CD14-positive monocyte (primary cell): Measurements from ENCODE around the gene ITPR3. TPM values are rescaled to one million over a fixed set of nuclear protein-coding genes. Genes with fewer than 3 reads are reported as not detected.
A peak's percentile ranks its signal among the peaks of the same experiment; 100 is the strongest.

ENCODE experiments used
- DNase-seq, 3 donors: peaks; one replicate each; pipeline ENCODE4 v3.0.0-alpha.2; 2011 to 2022
- H2AFZ ChIP-seq: 2 replicates; pipeline ENCODE4 v1.6.0; 2012; ENCODE audit warnings: mild to moderate bottlenecking, low read depth, low read length, inconsistent platforms; ENCODE audit not compliant: insufficient read depth, poor library complexity, severe bottlenecking
- H3K27ac ChIP-seq, 2 donors: 1 replicate in 1 of 2; 2 replicates in 1 of 2; pipeline ENCODE4 v1.5.1; 2012 to 2013; ENCODE audit warnings: low read length in 2 of 2, control low read depth in 1 of 2, inconsistent platforms in 1 of 2, low read depth in 1 of 2, mild to moderate bottlenecking in 1 of 2
- H3K27me3 ChIP-seq, 2 donors: one replicate each; pipeline versions ENCODE4 v1.6.0 to v1.6.1; 2011 to 2013; ENCODE audit warnings: low read length in 2 of 2; ENCODE audit not compliant: control insufficient read depth in 2 of 2, insufficient read depth in 2 of 2
- H3K36me3 ChIP-seq, 2 donors: replicated peaks in 1 of 2; 1 replicate in 1 of 2; 2 replicates in 1 of 2; pipeline versions ENCODE4 v1.5.1 to v1.6.1; 2012 to 2013; ENCODE audit warnings: low read length in 2 of 2, control low read depth in 1 of 2, inconsistent platforms in 1 of 2, mild to moderate bottlenecking in 1 of 2; ENCODE audit not compliant: insufficient read depth in 2 of 2, control insufficient read depth in 1 of 2
- H3K4me1 ChIP-seq, 2 donors: 1 replicate in 1 of 2; 2 replicates in 1 of 2; pipeline versions ENCODE4 v1.5.1 to v1.6.1; 2012 to 2013; ENCODE audit warnings: low read length in 2 of 2, control low read depth in 1 of 2, inconsistent platforms in 1 of 2, mild to moderate bottlenecking in 1 of 2, moderate library complexity in 1 of 2; ENCODE audit not compliant: insufficient read depth in 2 of 2, control insufficient read depth in 1 of 2
- H3K4me2 ChIP-seq: replicated peaks from 2 replicates; pipeline ENCODE3; 2012; ENCODE audit warnings: low read length, moderate library complexity, mild to moderate bottlenecking; ENCODE audit not compliant: poor library complexity, severe bottlenecking; ENCODE audit errors: extremely low read depth
- H3K4me3 ChIP-seq, 3 experiments: fragments of 200-600 bp in 1 of 3; sonication (generic) in 1 of 3; replicated peaks in 1 of 3; 1 replicate in 2 of 3; 2 replicates in 1 of 3; pipeline ENCODE4 v1.5.1; 2011 to 2013; ENCODE audit warnings: low read length in 3 of 3, mild to moderate bottlenecking in 3 of 3, control low read depth in 2 of 3, low read depth in 2 of 3, inconsistent platforms in 1 of 3, moderate library complexity in 1 of 3
- H3K79me2 ChIP-seq: 2 replicates; pipeline ENCODE4 v1.6.0; 2012; ENCODE audit warnings: mild to moderate bottlenecking, control low read depth, inconsistent platforms, low read length, moderate library complexity; ENCODE audit not compliant: insufficient read depth
- H3K9ac ChIP-seq: 2 replicates; pipeline ENCODE4 v1.6.0; 2017; ENCODE audit warnings: low read length, mild to moderate bottlenecking; ENCODE audit not compliant: insufficient read depth, poor library complexity, severe bottlenecking
- H3K9me3 ChIP-seq, 2 donors: replicated peaks in 1 of 2; 1 replicate in 1 of 2; 2 replicates in 1 of 2; pipeline versions ENCODE4 v1.5.1 to v1.6.1; 2012 to 2013; ENCODE audit warnings: low read length in 2 of 2, control low read depth in 1 of 2; ENCODE audit not compliant: control insufficient read depth in 1 of 2, insufficient read depth in 1 of 2
- H4K20me1 ChIP-seq: 2 replicates; pipeline ENCODE4 v1.6.0; 2012; ENCODE audit warnings: mild to moderate bottlenecking, low read length, control low read depth, moderate library complexity; ENCODE audit not compliant: insufficient read depth
- H3K27ac Mint-ChIP-seq, 7 donors: one replicate each; pipeline ENCODE4 v1.8.0; 2020; ENCODE audit warnings: mild to moderate bottlenecking in 7 of 7, mixed read lengths in 7 of 7, moderate library complexity in 6 of 7, inconsistent platforms in 2 of 7
- H3K27me3 Mint-ChIP-seq, 3 donors: one replicate each; pipeline ENCODE4 v1.8.0; 2021 to 2022; ENCODE audit warnings: low read depth in 3 of 3, mild to moderate bottlenecking in 3 of 3, mixed read lengths in 3 of 3, moderate library complexity in 3 of 3, inconsistent platforms in 1 of 3
- H3K36me3 Mint-ChIP-seq, 2 donors: one replicate each; pipeline ENCODE4 v1.8.0; 2020; ENCODE audit warnings: mixed read lengths in 2 of 2, inconsistent platforms in 1 of 2, mild to moderate bottlenecking in 1 of 2
- H3K4me1 Mint-ChIP-seq: one replicate; pipeline ENCODE4 v1.8.0; 2020; ENCODE audit warnings: mild to moderate bottlenecking, mixed read lengths
- H3K4me3 Mint-ChIP-seq, 2 donors: one replicate each; pipeline ENCODE4 v1.8.0; 2020; ENCODE audit warnings: mild to moderate bottlenecking in 2 of 2, mixed read lengths in 2 of 2, moderate library complexity in 1 of 2
- H3K9me3 Mint-ChIP-seq, 7 donors: one replicate each; pipeline ENCODE4 v1.8.0; 2020 to 2022; ENCODE audit warnings: mixed read lengths in 7 of 7, mild to moderate bottlenecking in 6 of 7, moderate library complexity in 6 of 7, inconsistent platforms in 2 of 7
- CTCF ChIP-seq: fragments of 200-600 bp; IDR thresholded peaks from one replicate; pipeline ENCODE4 v1.8.0; 2022; ENCODE audit warnings: antibody characterized with exemption, mild to moderate bottlenecking
- WGBS: methylation state at CpG from one replicate; pipeline ENCODE4 v1.1.5; 2013; ENCODE audit warnings: missing lambda C conversion rate; ENCODE audit not compliant: insufficient coverage; 5-methylcytosine and 5-hydroxymethylcytosine counted together
- intact Hi-C, 2 donors: fragments of 100-400 bp; cut with micrococcal nuclease; formaldehyde crosslinking; loops; one replicate each; pipeline versions ENCODE4 v1.15.0 to v1.15.1; 2023
- polyA plus RNA-seq, 3 donors: library from polyadenylated mRNA; depleted of rRNA in 1 of 3; unstranded in 2 of 3; stranded (reverse) in 1 of 3; fragments of 300-500 nt in 2 of 3; fragments of >200 nt in 1 of 3; fragmentation: Illumina TruSeq in 2 of 3; gene quantifications; 1 replicate in 2 of 3; 2 replicates in 1 of 3; pipeline ENCODE4 v1.2.3, GENCODE V29; 2012 to 2021

ITPR3 gene
- polyA plus RNA-seq, 3 donors: 1.8 TPM; not detected in 2

DNA sequence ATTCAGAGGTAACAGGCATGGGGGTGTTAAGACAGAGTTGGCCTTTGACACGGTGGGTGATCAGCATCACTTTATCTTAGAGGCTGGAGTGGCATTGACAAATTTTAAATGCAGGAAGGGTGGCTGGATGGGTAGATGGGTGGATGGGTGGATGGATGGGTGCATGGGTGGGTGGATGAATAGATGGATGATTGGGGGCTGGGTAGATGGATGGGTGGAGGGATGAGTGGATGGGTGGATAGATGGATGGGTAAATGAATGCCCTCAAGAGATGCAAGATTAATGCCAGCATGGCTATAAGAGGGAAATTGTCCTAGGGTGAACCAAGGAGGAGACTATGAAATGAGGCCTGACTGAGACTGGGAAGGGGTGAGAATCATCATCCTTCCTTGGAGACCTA, 18.4 kb downstream of the ITPR3 start:
- Histone ChIP-seq H3K4me2 (no peak overlapping the region), H3K9me3 (no peaks in the 10 kb centered on the region), H3K79me2 (no peaks in the 10 kb centered on the region), H3K4me1 (no peaks in the 10 kb centered on the region), H3K27ac (no peak overlapping the region), H3K4me3 (no peak overlapping the region), H3K36me3 (no peaks in the 10 kb centered on the region), H3K27me3 (peaks cover 0 to 8% of the 10 kb centered on the region in 2 donors), H2AFZ (no peak overlapping the region), H3K9ac (no peak overlapping the region), H4K20me1 (no peaks in the 10 kb centered on the region)
- no peak overlapping the region for H3K27ac Mint-ChIP-seq
- peaks cover under 1% of the 10 kb centered on the region for H3K4me1 Mint-ChIP-seq
- no peak overlapping the region for H3K4me3 Mint-ChIP-seq
- H3K9me3 Mint-ChIP-seq: peaks cover 0 to 3% (median 0%) of the 10 kb centered on the region in 7 donors
- TF ChIP-seq CTCF: no peak
- no peak for DNase-seq
- intact Hi-C loops: no loop called here
- H3K27me3 Mint-ChIP-seq: peaks cover 18 to 23% (median 20%) of the 10 kb centered on the region in 3 donors
- H3K36me3 Mint-ChIP-seq: peaks cover 0 to 8% of the 10 kb centered on the region in 2 donors
- 100% methylated on average over 1 of the region's 1 CpG for WGBS

- no peak overlapping the region for H3K4me2 ChIP-seq
- H3K4me3 Mint-ChIP-seq: no peak overlapping the region
- H4K20me1 ChIP-seq: no peaks in the 10 kb centered on the region
- no peak for DNase-seq
- no peak overlapping the region for H3K4me3 ChIP-seq
- H3K4me1 ChIP-seq: no peaks in the 10 kb centered on the region
- no peaks in the 10 kb centered on the region for H3K4me1 Mint-ChIP-seq
- peaks cover 0 to 2% of the 10 kb centered on the region in 2 donors for H3K27me3 ChIP-seq
- H3K27ac ChIP-seq: no peak overlapping the region
- H3K27me3 Mint-ChIP-seq: peaks cover 10 to 15% (median 12%) of the 10 kb centered on the region in 3 donors
- H3K27ac Mint-ChIP-seq: peak overlapping the region in 1 of 7 donors; percentile 42
- WGBS: 94% methylated on average over 13 of the region's 13 CpGs
- no peaks in the 10 kb centered on the region for H3K9me3 ChIP-seq
- TF ChIP-seq CTCF: no peak
- no peaks in the 10 kb centered on the region for H3K79me2 ChIP-seq
- no peak overlapping the region for H3K9ac ChIP-seq
- H3K36me3 ChIP-seq: no peaks in the 10 kb centered on the region
- H3K9me3 Mint-ChIP-seq: no peaks in the 10 kb centered on the region
- intact Hi-C loops: no loop called here
- peaks cover 0 to 4% of the 10 kb centered on the region in 2 donors for H3K36me3 Mint-ChIP-seq
- H2AFZ ChIP-seq: no peak overlapping the region
These were observed 19.2 kb downstream of the ITPR3 start for GRCh38 chr6:33640361-33640760.
